H4 (cell line): ENCODE results near the gene NKAP. TPM values are rescaled to one million over a fixed set of nuclear protein-coding genes. Genes with fewer than 3 reads are reported as not detected.

ENCODE experiments used
- total RNA-seq: library from RNA; depleted of rRNA; stranded (reverse); fragments of >200 nt; shearing (Covaris generic); gene quantifications from 2 replicates; pipeline ENCODE4 v1.2.3, GENCODE V29; 2014; rRNA removed

NKAP gene
- total RNA-seq, 1 experiment from 2014 or later = 3.5 TPM

Other genes starting within 250 kb of the NKAP start
- gene SOWAHD, start 185.2 kb downstream of the NKAP start, total RNA-seq = 0.10 TPM in 1 of 2 replicates, not detected in the other
- gene RPL39, start 152.1 kb downstream of the NKAP start, total RNA-seq = 7,124 and 8,669 TPM in 2 replicates
- 1.5 and 3.7 TPM in 2 replicates for gene UPF3B, start 90.8 kb downstream of the NKAP start, total RNA-seq
- gene RNF113A, start 72.0 kb downstream of the NKAP start, total RNA-seq = 27.4 and 27.5 TPM in 2 replicates
- 163 and 188 TPM in 2 replicates for gene NDUFA1, start 71.9 kb downstream of the NKAP start, total RNA-seq
- gene AKAP14, start 47.9 kb downstream of the NKAP start, total RNA-seq = not detected in 2 replicates
- gene RHOXF2B, start 133.9 kb upstream of the NKAP start, total RNA-seq = not detected in 2 replicates
- gene RHOXF1, start 172.2 kb upstream of the NKAP start, total RNA-seq = not detected in 2 replicates
- gene RHOXF2, start 214.9 kb upstream of the NKAP start, total RNA-seq = not detected in 2 replicates